ENCODE results near the gene APLP2.

APLP2 gene

GRCh38 chr11:130118636-130119387 lies 49.1 kb downstream of the APLP2 start:
- H3K4me3 ChIP-seq (ENCODE audit: control insufficient read depth in 1 of 7, extremely low read depth in 1 of 7, insufficient read depth in 4 of 7, low read depth in 2 of 7, low read length in 6 of 7) = no peak overlapping the region
- H3K36me3 ChIP-seq (ENCODE audit: control insufficient read depth in 4 of 4, insufficient read depth in 4 of 4, low read length in 3 of 4) = peaks cover 5 to 23% (median 18%) of the 10 kb centered on the region in 4 experiments
- POLR2A ChIA-PET = interaction anchor here (0.6 to 1.1 kb wide), 3 partner anchors 32 to 118 kb away, joined by 3 read pairs; partner anchors contain the start of gene APLP2
- no peaks in the 10 kb centered on the region for H3K27me3 ChIP-seq (replicated peaks in 2 of 5; ENCODE audit: control insufficient read depth in 4 of 5, insufficient read depth in 5 of 5, low read length in 4 of 5)
- peak in 2 of 3 donors; percentile 53 to 67 for DNase-seq
- H3K27ac ChIP-seq (ENCODE audit: insufficient read depth in 1 of 2, low read depth in 1 of 2, low read length in 2 of 2, poor library complexity in 1 of 2, severe bottlenecking in 2 of 2) = no peak overlapping the region
- WGBS (ENCODE audit: insufficient coverage) = 75% methylated on average over 8 of the region's 9 CpGs
- no peaks in the 10 kb centered on the region for H3K9me3 ChIP-seq (ENCODE audit: control extremely low read depth in 1 of 5, control insufficient read depth in 4 of 5, insufficient read depth in 2 of 5, low read depth in 1 of 5, low read length in 4 of 5)
- CTCF ChIA-PET = interaction anchor here (1.0 to 9.1 kb wide), 6 partner anchors 12 to 195 kb away, joined by 3 to 71 read pairs (median 4); no protein-coding TSS in a partner anchor
- H3K4me1 ChIP-seq (ENCODE audit: control extremely low read depth in 1 of 4, control insufficient read depth in 4 of 4, insufficient read depth in 4 of 4, low read length in 3 of 4) = peaks cover 25 to 39% (median 25%) of the 10 kb centered on the region in 4 experiments

- H3K27ac ChIP-seq (ENCODE audit: insufficient read depth in 1 of 2, low read depth in 1 of 2, low read length in 2 of 2, poor library complexity in 1 of 2, severe bottlenecking in 2 of 2) = no peak overlapping the region
- H3K27me3 ChIP-seq (replicated peaks in 2 of 5; ENCODE audit: control insufficient read depth in 4 of 5, insufficient read depth in 5 of 5, low read length in 4 of 5) = no peaks in the 10 kb centered on the region
- no CpG with 5 or more reads among the region's 5 CpGs for WGBS (ENCODE audit: insufficient coverage)
- POLR2A ChIA-PET = interaction anchor here (0.9 to 1.1 kb wide), 2 partner anchors 50 to 119 kb away, joined by 3 read pairs; partner anchors contain the start of gene APLP2
- no peak for DNase-seq
- CTCF ChIA-PET = interaction anchor here (0.9 to 9.1 kb wide), 4 partner anchors 10 to 246 kb away, joined by 4 to 71 read pairs (median 7); no protein-coding TSS in a partner anchor
- H3K36me3 ChIP-seq (ENCODE audit: control insufficient read depth in 4 of 4, insufficient read depth in 4 of 4, low read length in 3 of 4) = peaks cover 7 to 29% (median 21%) of the 10 kb centered on the region in 4 experiments
- H3K4me1 ChIP-seq (ENCODE audit: control extremely low read depth in 1 of 4, control insufficient read depth in 4 of 4, insufficient read depth in 4 of 4, low read length in 3 of 4) = peaks cover 26 to 36% (median 32%) of the 10 kb centered on the region in 4 experiments
- H3K4me3 ChIP-seq (ENCODE audit: control insufficient read depth in 1 of 7, extremely low read depth in 1 of 7, insufficient read depth in 4 of 7, low read depth in 2 of 7, low read length in 6 of 7) = no peak overlapping the region
- no peaks in the 10 kb centered on the region for H3K9me3 ChIP-seq (ENCODE audit: control extremely low read depth in 1 of 5, control insufficient read depth in 4 of 5, insufficient read depth in 2 of 5, low read depth in 1 of 5, low read length in 4 of 5)
Measured at GRCh38 chr11:130120045-130120444, 50.4 kb downstream of the APLP2 start.

- no peak overlapping the region for H3K27ac ChIP-seq (ENCODE audit: insufficient read depth in 1 of 2, low read depth in 1 of 2, low read length in 2 of 2, poor library complexity in 1 of 2, severe bottlenecking in 2 of 2)
- WGBS (ENCODE audit: insufficient coverage) = 80% methylated on average over 4 of the region's 5 CpGs
- CTCF ChIA-PET = interaction anchor here (1.2 to 9.1 kb wide), 4 partner anchors 9 to 240 kb away, joined by 3 to 71 read pairs (median 4); no protein-coding TSS in a partner anchor
- H3K4me1 ChIP-seq (ENCODE audit: control extremely low read depth in 1 of 4, control insufficient read depth in 4 of 4, insufficient read depth in 4 of 4, low read length in 3 of 4) = peaks cover 19 to 34% (median 28%) of the 10 kb centered on the region in 4 experiments
- no peak overlapping the region for H3K4me3 ChIP-seq (ENCODE audit: control insufficient read depth in 1 of 7, extremely low read depth in 1 of 7, insufficient read depth in 4 of 7, low read depth in 2 of 7, low read length in 6 of 7)
- H3K27me3 ChIP-seq (replicated peaks in 2 of 5; ENCODE audit: control insufficient read depth in 4 of 5, insufficient read depth in 5 of 5, low read length in 4 of 5) = no peaks in the 10 kb centered on the region
- no peaks in the 10 kb centered on the region for H3K9me3 ChIP-seq (ENCODE audit: control extremely low read depth in 1 of 5, control insufficient read depth in 4 of 5, insufficient read depth in 2 of 5, low read depth in 1 of 5, low read length in 4 of 5)
- peaks cover 7 to 43% (median 25%) of the 10 kb centered on the region in 4 experiments for H3K36me3 ChIP-seq (ENCODE audit: control insufficient read depth in 4 of 4, insufficient read depth in 4 of 4, low read length in 3 of 4)
- peak in 2 of 3 donors; percentile 32 to 43 for DNase-seq
- POLR2A ChIA-PET = no interaction called here
Measured at GRCh38 chr11:130121445-130121978, 51.8 kb downstream of the APLP2 start.

- ChIA-PET CTCF (interaction anchor here (1.2 to 9.1 kb wide), 3 partner anchors 8 to 241 kb away, joined by 3 to 71 read pairs (median 4); no protein-coding TSS in a partner anchor), POLR2A (no interaction called here)
- 50% methylated on average over 5 of the region's 7 CpGs for WGBS (ENCODE audit: insufficient coverage)
- Histone ChIP-seq H3K27me3 (replicated peaks in 2 of 5; ENCODE audit: control insufficient read depth in 4 of 5, insufficient read depth in 5 of 5, low read length in 4 of 5) (no peaks in the 10 kb centered on the region), H3K9me3 (ENCODE audit: control extremely low read depth in 1 of 5, control insufficient read depth in 4 of 5, insufficient read depth in 2 of 5, low read depth in 1 of 5, low read length in 4 of 5) (no peaks in the 10 kb centered on the region), H3K4me3 (ENCODE audit: control insufficient read depth in 1 of 7, extremely low read depth in 1 of 7, insufficient read depth in 4 of 7, low read depth in 2 of 7, low read length in 6 of 7) (no peak overlapping the region), H3K4me1 (ENCODE audit: control extremely low read depth in 1 of 4, control insufficient read depth in 4 of 4, insufficient read depth in 4 of 4, low read length in 3 of 4) (peaks cover 19 to 34% (median 28%) of the 10 kb centered on the region in 4 experiments), H3K27ac (ENCODE audit: insufficient read depth in 1 of 2, low read depth in 1 of 2, low read length in 2 of 2, poor library complexity in 1 of 2, severe bottlenecking in 2 of 2) (no peak overlapping the region), H3K36me3 (ENCODE audit: control insufficient read depth in 4 of 4, insufficient read depth in 4 of 4, low read length in 3 of 4) (peaks cover 7 to 49% (median 25%) of the 10 kb centered on the region in 4 experiments)
- DNase-seq = peak in 2 of 3 donors; percentile 33 to 36
Measured at GRCh38 chr11:130122141-130122575, 52.5 kb downstream of the APLP2 start.

- Histone ChIP-seq H3K9me3 (ENCODE audit: control extremely low read depth in 1 of 5, control insufficient read depth in 4 of 5, insufficient read depth in 2 of 5, low read depth in 1 of 5, low read length in 4 of 5) (no peaks in the 10 kb centered on the region), H3K27ac (ENCODE audit: insufficient read depth in 1 of 2, low read depth in 1 of 2, low read length in 2 of 2, poor library complexity in 1 of 2, severe bottlenecking in 2 of 2) (no peak overlapping the region), H3K4me3 (ENCODE audit: control insufficient read depth in 1 of 7, extremely low read depth in 1 of 7, insufficient read depth in 4 of 7, low read depth in 2 of 7, low read length in 6 of 7) (no peak overlapping the region), H3K4me1 (ENCODE audit: control extremely low read depth in 1 of 4, control insufficient read depth in 4 of 4, insufficient read depth in 4 of 4, low read length in 3 of 4) (peaks cover 16 to 30% (median 23%) of the 10 kb centered on the region in 4 experiments), H3K36me3 (ENCODE audit: control insufficient read depth in 4 of 4, insufficient read depth in 4 of 4, low read length in 3 of 4) (peaks cover 9 to 62% (median 36%) of the 10 kb centered on the region in 4 experiments), H3K27me3 (replicated peaks in 2 of 5; ENCODE audit: control insufficient read depth in 4 of 5, insufficient read depth in 5 of 5, low read length in 4 of 5) (no peaks in the 10 kb centered on the region)
- 98% methylated on average over 25 of the region's 32 CpGs for WGBS (ENCODE audit: insufficient coverage)
- ChIA-PET POLR2A (no interaction called here), CTCF (interaction anchor here (1.0 to 1.7 kb wide), 4 partner anchors 8 to 242 kb away, joined by 3 to 6 read pairs (median 3); no protein-coding TSS in a partner anchor)
- DNase-seq = no peak
Measured at GRCh38 chr11:130123414-130124040, 53.8 kb downstream of the APLP2 start.

- Histone ChIP-seq H3K27ac (ENCODE audit: insufficient read depth in 1 of 2, low read depth in 1 of 2, low read length in 2 of 2, poor library complexity in 1 of 2, severe bottlenecking in 2 of 2) (peak overlapping the region in 1 of 2 experiments; percentile 32), H3K4me3 (ENCODE audit: control insufficient read depth in 1 of 7, extremely low read depth in 1 of 7, insufficient read depth in 4 of 7, low read depth in 2 of 7, low read length in 6 of 7) (no peak overlapping the region), H3K4me1 (ENCODE audit: control extremely low read depth in 1 of 4, control insufficient read depth in 4 of 4, insufficient read depth in 4 of 4, low read length in 3 of 4) (peaks cover 14 to 24% (median 17%) of the 10 kb centered on the region in 4 experiments), H3K27me3 (replicated peaks in 2 of 5; ENCODE audit: control insufficient read depth in 4 of 5, insufficient read depth in 5 of 5, low read length in 4 of 5) (no peaks in the 10 kb centered on the region), H3K36me3 (ENCODE audit: control insufficient read depth in 4 of 4, insufficient read depth in 4 of 4, low read length in 3 of 4) (peaks cover 9 to 68% (median 41%) of the 10 kb centered on the region in 4 experiments), H3K9me3 (ENCODE audit: control extremely low read depth in 1 of 5, control insufficient read depth in 4 of 5, insufficient read depth in 2 of 5, low read depth in 1 of 5, low read length in 4 of 5) (no peaks in the 10 kb centered on the region)
- ChIA-PET POLR2A (no interaction called here), CTCF (interaction anchor here (1.0 to 1.7 kb wide), 3 partner anchors 9 to 200 kb away, joined by 3 to 6 read pairs (median 3); no protein-coding TSS in a partner anchor)
- 47% methylated on average over 3 of the region's 4 CpGs for WGBS (ENCODE audit: insufficient coverage)
- DNase-seq = peak in 2 of 3 donors; percentile 51 to 56
Measured at GRCh38 chr11:130124096-130124495, 54.4 kb downstream of the APLP2 start.
